Activated T-cell treated with anti-CD3 and anti-CD28 coated beads for 4 hours (primary cell): Measurements from ENCODE around the gene FAM216B.
"Not testable (repeated sequence)": the region's sequence is repeated elsewhere in the genome, so short reads cannot be mapped to it uniquely, and the experiment has no call there.

Experiments
- DNase-seq: peaks from one replicate; pipeline ENCODE4 v3.0.0-alpha.2; 2020

The FAM216B gene

DNA sequence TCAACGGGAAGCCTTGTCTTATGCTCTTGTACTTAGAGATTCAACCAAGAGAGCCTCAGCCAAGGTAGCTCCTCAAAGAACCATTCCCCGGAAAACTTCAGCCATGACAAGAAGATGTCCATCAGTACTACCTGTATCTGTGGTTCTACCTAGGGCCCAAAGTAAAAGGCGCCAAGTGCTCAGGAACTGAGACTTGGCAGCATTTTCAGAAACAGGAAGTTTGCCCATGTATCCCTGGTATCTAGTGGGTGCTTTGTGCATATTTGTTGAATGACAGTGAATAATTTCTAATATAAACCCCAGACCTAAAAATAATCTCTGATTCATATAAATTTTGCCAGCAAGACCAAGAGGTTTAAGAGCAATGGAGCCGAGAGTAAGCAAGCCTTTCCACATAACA lies 7.2 kb downstream of the FAM216B start:
- DNase-seq: no peak

DNA sequence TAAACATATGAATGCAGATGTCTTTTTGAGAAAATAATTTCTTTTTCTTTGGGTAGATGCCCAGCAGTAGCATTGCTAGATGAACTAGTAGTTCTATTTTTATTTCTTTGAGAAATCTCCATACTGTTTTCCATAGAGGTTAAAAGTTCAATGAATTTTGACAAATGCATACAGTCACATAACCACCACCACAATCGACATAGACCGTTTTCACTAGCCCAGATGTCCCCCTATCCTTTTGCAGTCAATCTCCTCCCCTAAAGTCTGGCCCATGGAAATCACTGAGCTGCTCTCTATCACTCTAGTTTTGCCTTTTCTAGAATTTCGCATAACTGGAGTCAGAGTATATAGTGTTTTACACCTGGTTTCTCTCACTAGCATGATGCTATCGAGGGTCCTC lies 10.8 kb downstream of the FAM216B start:
- DNase-seq: no peak

GRCh38 chr13:42794577-42795275 lies 13.3 kb downstream of the FAM216B start:
- DNase-seq: no peak

- DNase-seq: no peak
These were observed 14.3 kb downstream of the FAM216B start for GRCh38 chr13:42795666-42796065.

DNA sequence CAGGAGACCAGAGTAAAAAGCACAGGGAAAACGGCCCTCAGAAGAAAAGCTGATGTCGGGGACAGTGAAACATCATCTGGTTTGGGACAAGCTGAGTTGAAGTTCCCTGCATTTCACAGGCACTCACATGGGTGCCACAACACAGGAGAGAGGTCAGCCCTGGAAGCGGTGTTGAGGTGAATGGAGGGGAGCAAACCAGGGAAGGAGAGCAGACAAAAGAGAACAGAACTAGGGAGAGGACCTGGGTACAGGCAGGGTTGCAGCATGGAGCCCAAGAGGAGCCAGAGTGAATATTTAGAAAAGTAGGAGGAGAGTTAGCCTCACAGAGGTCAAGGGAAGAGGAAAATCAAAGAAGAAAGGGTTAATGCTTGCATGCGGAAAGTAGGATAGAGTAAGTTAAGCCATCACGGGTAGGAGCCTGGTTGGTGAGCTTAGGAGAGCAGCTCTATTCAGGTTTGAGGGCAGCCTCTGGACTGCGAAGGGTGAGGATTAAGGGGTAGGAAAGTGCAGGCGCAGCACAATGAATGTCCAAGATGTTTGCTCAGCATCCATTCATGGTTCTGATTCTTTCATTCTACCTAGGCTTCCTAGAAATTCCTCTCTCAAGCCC lies 15.5 kb downstream of the FAM216B start:
- DNase-seq: no peak

DNA sequence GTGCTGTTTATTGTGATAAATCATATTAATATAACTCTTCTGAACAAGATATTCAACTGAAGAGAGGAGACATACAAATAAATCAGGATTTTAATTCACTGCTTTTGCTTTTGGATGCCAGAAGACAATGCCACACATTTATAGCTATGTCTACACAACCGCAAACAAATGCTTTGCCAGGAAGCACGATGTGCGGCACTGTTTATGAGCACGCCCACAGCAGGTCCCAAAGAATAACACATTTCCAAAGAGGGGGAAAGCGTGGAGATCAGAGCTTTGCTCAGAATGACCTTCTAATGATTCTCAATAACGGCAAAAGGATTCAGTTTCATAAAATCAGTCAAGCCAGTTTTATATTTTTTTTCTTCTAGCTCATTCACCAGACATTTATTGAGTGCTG lies 16.7 kb downstream of the FAM216B start:
- no peak for DNase-seq

DNA sequence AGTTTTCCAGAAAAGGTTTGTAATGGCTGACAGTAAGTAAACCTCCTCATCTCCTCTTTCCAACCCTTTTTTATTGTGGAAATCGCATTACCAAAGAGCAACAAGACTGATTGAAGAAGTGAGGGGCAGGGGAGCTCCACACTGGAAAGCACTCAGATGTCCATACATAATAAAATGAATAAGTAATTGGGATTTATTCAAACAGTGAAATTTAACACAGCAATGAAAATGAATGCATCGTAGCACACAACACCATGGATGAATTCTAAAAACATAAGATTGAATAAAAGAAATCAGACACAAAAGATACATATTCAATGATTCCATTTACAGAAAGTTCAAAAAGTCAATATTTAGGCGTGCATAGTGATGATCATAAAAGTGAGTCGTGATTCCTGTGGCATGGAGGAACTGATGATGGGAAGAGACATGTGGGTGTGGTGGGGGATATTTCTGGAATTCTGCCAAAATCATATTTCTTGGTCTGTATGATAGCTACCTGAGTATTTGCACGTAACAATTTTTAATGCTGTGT lies 18.8 kb downstream of the FAM216B start:
- DNase-seq: no peak

DNA sequence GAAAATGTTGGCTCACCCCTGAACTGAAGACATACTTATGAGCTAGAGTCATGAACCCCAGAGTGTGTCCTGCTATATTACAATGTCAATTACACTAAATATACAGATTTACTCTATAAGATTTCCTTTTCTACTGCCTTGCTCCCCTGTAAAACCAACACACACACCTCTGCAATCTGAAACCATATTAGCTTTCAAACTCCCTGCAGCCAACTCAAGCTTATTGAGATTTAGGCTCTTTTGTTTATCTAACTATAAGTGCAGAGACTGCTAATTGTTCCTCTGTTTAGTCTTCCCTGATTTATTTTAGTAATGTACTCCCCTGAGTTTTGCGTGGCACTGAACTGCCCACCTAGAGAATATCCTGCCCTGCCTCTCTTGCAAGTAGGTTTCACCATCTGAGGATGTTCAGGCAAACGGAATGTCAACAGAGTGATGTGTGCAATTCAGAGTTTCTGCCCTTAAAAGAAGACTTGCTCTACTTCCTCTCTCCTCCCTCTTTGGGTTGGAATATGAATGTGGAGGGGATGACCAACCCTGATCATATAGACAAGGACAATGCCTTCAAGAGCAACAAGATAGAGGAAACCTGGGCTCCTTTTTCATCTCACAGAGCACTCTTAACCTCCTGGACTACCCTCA lies 22.3 kb downstream of the FAM216B start:
- DNase-seq: no peak

DNA sequence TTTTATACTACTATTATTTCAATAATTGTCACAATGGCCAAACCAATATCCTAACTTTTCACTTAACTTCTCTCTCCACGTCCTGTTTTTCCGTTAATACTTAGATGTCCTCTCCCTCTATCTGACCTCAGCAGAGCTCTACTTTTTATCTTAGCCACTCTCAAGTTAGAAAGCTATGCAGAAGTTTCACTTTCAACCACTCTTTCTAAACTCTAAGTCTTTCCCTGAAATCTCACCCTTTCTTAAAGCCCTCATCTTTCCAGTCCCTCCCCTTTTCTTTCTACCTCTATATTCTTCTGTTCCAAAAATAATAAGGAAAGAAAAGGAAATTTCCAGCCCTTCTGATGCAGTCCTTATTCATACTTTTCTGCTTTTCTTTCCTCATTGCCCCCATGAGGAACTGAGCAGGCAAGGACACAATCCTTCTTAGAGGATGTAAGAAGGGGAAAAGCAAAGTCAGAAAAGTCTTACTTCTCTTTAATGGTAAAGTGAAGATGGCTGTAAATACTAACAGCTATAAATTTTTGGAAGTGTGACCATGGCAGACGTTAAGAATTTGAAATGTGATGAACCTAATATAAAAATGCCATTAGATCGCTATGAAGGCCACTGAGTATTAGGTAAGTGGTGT lies 23.0 kb downstream of the FAM216B start:
- no peak for DNase-seq

- no peak for DNase-seq
These were observed 25.9 kb downstream of the FAM216B start for GRCh38 chr13:42807241-42807640.

GRCh38 chr13:42807866-42808265 lies 26.5 kb downstream of the FAM216B start:
- DNase-seq: no peak

DNA sequence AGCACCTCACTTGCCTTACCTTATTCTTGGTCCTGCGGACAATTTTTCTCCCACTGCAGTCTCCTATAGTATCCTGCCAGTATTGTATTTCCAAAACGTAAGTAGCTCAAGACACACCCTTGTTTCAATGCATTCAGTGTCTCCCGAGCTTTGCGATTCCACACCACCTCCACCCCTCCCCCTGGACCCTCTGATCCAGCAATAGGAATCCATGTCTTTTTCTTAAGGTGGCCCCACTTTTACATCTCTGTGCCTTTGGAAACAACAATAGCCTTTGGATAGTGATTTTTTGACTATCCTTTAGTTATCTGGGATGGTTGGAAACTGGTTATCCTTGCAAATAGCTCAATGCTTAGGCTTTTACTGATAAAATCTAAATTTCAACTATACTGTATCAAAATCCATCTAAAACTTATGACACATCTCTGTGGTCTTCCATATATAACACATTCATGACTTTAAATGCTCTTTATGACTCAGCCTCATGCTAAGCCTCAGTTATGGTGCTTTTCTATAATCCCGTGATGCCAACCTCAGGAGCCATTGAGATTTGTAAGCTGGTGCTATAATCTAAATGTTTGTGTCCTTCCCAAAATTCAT lies 27.1 kb downstream of the FAM216B start:
- DNase-seq: no peak

GRCh38 chr13:42812316-42812715 lies 30.9 kb downstream of the FAM216B start:
- no peak for DNase-seq

DNA sequence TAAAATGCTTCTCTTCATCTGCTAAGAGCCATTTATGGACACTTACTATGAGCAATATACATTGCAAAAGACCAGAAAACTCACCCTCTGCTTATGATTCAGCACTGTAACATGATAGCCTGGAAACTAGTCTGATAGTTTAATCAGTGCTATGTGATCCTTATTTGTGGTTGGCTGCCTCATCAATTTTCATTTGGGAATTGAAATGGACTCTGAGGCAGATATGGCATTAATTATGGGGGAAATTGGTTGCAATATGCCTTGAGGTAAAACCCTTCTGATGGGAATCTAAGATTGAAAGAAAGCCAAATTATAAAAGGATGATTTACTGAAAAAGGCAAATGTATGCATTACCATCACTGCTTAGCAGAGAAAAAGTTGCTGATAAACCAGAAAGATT lies 33.5 kb downstream of the FAM216B start:
- DNase-seq: no peak

DNA sequence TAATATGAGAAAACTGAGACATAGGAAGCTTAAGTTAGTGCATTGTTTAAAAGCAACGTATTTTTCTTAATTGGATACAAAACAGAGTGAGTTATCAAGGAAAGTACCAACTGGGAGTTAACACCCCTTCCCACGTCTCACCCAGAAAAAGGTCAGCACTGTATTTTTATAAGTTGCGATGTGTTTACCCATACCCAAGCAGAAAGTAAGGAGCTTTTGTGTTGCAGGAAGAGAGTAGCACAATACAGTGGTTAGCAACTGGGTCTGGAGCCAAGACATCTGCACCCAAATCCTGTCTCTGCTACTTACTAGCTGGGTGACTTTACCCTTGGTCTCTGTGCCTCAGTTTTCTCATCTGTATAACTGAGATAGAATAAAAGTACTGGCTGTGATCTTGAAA lies 34.3 kb downstream of the FAM216B start:
- DNase-seq: no peak

GRCh38 chr13:42816538-42816937 lies 35.2 kb downstream of the FAM216B start:
- DNase-seq: no peak

DNA sequence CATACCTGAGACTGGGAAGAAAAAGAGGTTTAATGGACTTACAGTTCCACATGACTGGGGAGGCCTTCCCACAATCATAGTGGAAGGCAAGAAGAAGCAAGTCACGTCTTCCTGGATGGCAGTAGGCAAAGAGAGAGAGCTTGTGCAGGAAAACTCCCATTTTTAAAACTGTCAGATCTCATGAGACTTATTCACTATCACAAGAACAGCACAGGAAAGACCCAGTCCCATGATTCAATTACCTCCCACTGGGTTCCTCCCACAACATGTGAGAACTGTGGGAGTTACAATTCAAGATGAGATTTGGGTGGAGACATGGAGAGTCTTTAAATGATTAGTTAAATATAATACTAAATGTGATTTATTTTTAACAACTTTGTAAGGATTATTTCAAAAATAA lies 38.3 kb downstream of the FAM216B start:
- not testable (repeated sequence) for DNase-seq

DNA sequence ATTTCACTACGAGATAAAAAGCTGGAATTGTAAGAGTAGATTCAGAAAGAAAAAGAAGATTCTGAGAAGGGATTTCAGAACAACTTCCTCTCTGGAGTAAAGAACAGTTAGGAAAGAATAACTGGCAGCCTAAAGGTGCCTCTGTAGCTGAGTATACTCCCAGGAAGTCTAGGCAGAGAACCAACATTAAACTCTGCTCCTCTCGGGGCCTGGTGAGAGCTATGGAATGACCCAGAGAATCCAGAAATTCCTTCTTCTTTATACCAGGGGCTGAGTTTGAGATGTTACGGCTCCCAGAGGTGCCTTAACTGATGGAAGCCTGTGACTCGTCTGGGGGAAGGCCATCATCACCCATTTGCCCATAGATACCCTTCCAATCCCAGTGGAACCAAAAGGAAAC lies 39.1 kb downstream of the FAM216B start:
- DNase-seq: no peak

GRCh38 chr13:42821437-42821836 lies 40.1 kb downstream of the FAM216B start:
- DNase-seq: no peak

- DNase-seq: no peak
These were observed 51.1 kb downstream of the FAM216B start for GRCh38 chr13:42832341-42833096.

- no peak for DNase-seq
These were observed 53.6 kb downstream of the FAM216B start for GRCh38 chr13:42834946-42835345.

GRCh38 chr13:42836930-42837690 lies 55.7 kb downstream of the FAM216B start:
- no peak for DNase-seq
